HG02642 (cell line): ENCODE measurements around the gene ICA1.

Experiments used
- ATAC-seq: cut with Tn5 transposase; IDR thresholded peaks from one replicate; pipeline ENCODE4 v1.9.1; 2021; ENCODE audit warnings: mild to moderate bottlenecking; ENCODE audit not compliant: unreplicated experiment, poor library complexity

Gene ICA1

DNA sequence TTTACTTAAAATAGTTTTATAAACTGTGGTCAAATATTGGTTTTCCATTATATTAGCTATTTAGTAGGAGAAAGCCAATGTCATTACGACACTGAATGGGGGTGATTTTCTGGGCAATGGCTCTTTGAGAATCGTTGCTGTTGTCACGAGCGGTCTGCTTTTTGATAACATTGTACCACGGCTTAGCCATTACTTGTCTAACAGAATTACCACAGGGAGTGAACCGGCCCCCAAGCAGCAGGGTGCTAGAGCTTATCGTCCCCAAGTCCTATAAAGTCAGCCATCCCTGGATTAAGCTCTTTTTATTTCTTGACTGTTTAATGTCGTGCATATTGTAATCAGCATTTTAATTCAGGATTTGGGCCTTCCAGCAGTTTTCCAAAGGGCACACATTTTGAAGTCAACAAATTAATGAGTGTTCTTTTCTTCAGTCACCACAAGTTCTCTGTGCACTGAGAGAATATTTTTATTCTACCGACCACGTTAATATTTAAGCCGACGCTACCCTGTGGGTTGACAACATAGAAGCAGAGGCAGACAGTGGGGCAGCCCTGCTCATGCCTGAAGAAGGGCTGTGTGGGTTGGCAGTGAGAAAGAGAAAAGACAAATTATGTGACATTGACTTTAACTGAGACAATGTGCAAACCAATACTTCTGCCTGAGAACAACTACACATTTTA, 125.8 kb downstream of the ICA1 start:
- no peak for ATAC-seq

DNA sequence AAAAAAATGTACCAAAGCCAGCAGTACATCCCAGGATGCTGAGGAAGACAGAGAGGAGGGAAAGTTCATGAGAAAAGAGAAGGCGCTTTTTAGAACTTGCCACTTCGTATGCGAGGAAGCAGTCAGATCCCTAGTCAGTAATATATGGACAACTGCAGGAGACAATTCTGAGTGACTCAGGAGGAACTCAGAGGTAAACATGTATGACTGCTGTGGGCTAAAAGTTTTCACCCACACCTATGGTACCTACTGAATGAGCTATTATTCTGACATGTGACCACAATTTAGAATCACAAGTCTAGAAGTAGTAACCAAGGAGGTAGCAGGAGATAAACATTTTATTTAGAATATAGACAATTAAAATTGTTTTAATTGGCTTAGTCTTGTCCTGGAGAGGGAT, 126.5 kb downstream of the ICA1 start:
- ATAC-seq, result no peak

DNA sequence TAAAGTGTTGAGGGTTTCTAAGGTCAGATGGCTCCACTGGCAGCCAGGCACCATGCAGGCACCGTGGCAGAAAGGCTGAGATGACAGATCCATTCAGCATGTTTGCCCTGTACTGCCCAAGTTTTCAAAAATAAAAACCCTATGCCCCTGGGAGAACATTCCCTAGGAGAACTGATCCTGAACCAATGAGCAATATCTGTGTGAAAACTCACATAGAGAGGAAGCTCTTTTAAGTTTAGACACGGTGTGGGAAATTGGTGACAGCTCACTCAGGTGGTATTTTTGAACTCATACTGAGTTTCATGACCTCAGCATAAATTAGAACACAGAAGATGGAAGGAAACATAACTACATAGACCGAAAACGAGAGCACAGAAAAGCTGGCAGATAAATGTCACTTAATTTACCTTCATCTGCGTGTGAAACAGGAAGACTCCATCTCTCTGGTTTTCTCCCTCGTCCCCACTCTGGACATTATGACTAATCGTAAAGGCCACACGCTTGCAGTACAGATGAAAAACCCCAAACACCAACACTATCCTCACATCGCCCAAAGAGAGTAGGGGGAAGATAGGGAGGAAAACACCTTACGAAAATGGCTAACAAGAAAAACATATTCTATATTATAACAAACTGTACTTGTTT, 127.8 kb downstream of the ICA1 start:
- ATAC-seq, result peak; percentile 77

DNA sequence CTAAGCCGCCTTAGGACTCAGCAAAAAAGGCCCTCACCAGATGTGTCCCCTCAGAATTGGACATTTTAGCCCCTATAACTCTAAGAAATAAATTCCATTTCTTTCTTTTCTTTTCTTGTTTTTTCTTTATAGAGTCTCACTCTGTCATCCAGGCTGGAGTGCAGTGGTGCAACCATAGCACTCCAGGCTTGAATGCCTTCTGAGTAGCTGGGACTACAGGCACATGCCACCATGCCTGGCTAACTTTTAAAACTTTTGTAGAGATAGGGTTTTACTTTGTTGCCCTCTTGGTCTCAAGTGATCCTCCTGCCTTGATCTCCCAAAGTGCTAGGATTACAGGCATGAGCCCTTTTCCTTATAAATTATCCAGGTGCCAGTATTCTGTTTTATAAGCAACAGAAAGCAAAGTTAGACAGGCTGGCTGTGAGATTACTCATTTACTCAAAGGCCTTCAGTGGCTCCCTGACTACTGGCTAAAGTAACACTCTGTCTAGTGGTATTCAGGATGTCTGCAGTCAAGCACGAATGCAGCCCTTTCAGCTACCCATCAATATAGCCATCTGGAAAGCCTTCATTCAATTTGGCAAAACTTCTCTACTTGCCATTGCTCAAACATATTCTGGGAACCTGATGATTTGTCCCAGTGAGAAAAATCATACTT, 128.6 kb downstream of the ICA1 start:
- peak; percentile 27 for ATAC-seq

DNA sequence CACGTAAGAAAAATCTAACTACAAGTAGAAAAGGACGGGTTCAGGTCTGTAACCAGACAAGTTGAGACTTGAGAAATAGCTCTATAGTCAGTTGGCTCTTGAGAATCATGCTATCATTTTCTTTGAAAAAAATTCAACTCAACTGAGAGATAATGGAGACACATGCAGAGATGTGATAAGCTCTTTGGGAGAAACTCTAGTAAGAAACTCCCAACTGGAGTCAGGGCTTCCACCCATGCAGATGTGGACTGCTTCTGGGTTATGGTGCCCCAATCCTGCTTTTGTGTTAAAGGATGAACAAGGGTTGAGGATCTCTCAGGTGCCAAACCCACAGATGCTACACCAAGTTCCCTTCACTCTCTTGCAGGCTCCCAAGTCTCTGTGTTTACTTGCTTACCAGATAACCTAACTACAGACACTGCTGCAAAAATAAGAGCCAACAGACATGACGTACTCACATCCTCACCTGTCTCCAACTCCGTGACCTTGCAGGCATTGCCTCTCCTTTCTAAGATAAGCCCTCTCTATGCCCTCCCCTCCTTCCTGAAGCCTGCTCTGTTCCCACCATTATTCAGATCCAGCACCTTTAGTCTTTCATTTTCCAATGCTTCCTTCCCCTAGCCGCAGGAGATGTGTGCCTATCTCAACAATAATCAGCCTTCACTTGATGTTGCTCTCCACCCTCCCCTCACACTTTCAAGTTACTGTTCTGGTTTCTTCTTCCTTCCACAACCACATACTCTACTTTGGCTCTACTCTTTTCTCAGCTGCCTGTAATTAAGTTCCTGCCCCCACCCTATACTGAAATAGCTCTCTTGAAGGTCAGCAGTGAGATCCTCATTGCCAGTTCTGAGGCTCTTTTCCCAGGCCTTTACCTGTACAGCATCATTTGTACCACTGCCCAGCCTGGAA, 130.0 kb downstream of the ICA1 start:
- peak; percentile 46 for ATAC-seq

DNA sequence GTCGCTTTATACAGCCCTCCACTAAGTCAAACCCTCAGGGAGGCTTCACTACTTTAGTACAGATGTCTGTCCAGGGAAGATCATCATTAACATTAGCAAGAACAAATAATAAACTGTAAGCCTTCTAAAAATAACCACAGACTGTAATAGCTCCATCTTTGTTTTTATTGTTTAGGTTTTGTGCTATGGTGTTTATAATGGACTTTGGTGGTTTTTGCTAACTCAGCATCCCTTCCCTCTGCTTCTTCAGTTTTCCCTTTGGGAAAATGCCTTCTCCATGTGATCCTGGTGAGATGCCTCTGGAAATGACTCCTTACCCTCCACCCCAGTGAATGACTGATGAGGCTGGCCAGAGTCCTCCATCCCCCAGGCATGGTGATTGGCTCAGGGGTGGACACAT, 131.3 kb downstream of the ICA1 start:
- no peak for ATAC-seq

DNA sequence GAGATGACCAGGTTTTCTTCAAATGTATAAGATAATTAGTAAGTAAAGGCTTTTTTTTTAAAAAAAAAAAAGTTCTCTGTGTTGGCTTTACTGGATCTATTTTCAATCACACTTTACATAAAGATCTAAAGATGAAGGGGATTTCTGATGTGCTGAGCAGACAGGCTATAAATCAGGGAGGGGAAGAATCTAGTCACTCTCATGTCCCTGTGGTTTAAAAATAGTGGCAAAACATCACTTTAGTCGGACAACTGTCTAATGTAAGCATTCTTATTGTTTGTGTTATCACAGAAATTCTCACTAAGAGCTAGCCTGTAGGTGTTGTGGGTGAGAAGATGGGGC, 132.7 kb downstream of the ICA1 start:
- ATAC-seq, result no peak

DNA sequence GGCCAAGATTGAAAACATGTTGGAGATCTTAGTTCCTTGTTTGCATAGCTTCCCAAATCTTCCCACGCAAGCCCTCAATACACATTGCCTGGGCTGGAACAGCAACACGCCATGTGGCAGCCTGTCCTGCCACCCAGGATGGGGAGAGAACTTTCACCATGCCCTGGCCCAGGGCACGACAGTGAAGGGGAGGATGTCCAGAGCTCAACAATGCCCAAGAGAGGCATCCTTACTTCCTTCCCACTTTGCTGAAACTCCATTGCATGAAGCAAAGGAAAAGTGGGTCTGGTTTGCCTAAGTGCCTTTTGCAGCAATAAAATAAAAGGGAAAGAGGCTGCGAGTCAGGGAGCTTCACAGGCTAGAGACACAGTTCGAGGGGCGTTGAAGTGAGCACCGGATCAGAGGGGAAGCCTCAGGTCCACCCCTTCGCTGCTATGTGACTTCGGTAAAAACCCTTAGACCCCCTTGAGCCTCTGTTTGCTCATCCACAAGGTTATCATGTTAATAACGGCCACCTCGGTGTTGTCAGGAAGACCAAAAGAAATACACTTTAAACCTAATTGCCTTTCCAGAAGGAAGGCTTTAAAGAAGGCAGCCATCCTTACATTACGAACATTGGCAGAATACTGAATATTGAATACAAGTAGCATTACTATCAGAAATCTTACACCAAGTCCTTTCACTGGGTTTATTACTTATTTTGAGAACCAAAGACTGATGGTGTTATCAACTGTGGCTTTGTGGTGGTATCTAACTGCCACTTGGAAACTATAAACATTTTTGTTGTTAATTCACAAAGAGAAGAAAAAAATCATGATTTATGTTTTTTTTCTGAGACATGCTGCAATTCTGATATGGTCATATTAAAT, 133.3 kb downstream of the ICA1 start:
- ATAC-seq, result no peak

DNA sequence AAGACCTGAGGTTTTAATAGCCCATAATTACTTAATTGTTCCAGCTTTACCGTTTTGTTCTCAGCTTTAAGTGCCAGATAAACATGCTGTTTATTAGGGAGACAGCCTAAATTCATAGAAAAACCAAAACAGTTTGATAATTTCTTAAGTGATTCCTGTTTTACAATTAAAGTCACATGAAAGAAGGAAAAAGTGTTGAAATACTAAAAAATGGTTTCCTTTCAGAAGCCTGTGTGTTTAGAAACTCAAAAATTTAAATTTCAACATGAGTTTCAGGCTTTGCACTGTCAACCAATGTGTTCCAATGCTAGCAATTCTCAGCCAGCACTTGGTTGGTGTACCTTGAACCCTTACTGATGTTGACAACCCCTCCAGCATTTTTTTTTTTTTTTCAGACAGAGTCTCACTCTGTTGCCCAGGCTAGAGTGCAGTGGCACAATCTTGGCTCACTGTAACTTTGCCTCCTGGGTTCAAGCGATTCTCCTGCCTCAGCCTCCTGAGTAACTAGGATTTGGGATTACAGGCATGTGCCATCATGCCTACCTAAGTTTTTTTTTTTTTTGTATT, 135.3 kb downstream of the ICA1 start:
- ATAC-seq, result no peak

DNA sequence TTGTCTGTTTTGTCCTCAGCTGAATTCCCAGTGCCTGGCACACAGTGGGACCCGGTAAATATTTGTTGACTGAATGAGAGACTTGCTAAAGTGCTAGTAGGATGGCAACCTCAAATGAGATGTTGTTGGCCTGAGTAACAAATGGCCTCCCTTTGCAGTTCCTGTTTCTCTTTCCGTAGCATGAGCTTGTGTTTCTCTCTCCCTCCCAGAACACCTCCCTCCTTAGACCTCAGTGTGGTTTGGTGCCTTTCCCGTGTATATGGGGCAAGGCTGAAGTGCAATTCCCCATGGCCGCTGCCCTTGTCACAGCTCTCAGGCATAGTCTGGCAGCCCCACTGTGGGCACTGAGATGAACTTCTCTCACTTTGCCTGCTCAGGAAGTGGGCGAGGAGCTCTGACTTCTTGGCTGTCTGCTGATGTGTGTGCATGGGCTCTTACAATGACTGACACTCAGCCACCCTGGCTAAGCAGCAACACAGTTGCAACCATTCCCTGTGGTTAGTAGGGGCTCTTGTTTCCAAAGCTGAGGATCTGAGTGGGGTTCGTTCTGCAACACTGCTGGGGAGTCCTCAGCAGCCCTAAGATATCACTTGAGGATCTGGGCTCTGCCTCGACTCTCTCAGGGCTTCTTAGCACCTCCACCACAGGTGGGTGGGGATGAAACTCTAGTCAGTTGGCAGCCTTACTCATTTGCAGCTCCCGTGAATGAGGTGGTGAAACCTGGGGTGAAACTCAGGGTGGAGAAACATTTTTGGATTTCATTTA, 136.1 kb downstream of the ICA1 start:
- peak; percentile 78 for ATAC-seq

DNA sequence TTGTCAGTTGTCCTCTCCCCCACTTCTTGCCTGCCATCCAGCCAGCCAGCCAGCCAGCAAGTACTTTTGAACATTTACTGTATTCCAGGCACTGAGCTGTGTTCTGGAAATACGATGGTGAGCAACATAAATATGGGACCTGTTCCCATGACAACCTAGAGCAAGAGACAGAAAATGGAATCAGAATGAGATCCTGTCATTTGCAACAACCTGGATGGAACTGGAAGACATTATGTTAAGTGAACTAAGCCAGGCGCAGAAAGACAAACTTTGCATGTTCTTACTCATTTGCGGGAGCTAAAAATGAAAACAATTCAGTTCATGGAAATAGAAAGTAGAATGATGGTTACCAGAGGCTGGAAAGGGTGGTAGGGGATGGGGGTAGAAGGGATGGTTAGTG, 140.7 kb downstream of the ICA1 start:
- ATAC-seq, result no peak

DNA sequence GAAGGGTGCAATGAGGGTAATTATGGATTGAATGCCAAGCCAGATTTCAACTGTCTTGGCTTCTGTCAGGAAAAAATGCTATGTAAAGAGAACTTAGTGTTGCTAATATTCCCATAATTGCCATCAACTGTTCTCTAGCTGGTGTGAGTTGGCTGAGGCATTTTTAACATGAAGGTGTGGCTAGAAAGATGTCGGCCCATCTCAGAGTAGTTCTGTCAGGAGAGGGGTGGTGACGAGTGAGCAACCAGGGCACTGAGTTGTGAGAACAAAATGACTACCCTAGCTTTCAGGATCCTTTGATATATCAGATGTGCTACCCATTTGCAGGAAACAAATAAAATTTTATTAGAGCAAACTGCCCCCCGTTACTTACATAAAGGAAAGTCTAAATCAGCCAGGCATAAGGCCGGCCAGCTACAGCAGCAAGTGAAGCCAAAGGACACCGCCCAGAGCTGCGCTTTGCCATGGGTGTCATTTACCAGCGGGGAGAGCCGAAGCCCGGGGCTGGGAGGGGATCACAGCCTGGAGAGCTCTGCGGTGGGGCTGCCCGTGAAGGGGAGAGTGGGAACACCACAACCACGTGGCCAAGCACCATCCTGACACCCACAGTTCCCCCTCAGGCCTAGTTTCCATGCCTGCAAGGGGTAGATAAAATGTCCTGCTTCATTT, 141.4 kb downstream of the ICA1 start:
- ATAC-seq, result no peak

DNA sequence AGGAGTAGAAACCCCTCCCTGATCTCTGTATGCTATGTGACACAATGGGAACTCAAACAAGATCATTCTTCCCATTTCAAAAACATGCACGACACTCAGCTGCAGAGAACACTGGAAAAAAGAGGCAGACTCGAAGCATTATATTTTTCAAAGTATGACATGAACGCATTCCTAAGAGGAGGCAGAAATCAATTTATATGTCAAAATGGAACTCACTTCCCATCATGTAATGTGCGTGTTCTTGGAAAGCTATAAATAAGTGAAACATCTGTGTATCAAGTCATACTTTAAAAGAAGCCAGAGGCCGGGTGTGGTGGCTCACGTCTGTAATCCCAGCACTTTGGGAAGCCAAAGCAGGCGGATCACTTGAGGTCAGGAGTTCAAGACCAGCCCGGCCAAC, 142.7 kb downstream of the ICA1 start:
- no peak for ATAC-seq

DNA sequence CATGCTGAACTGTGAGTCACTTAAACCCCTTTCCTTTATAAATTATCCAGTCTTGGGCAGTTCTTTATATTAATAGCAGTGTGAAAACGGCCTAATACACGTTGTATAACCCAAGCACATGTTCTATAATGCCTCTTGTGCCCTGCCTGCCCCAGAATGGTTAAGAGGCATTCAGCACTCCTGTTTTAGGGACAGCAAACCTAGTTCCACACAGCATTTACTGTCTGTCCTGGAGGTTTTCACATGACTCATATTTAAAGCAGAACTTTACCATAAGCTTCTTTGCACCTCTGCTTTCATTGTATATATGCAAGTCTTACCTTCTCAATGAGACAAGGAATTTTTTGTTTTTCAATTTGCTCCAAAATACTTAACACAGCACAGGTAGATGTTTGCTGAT, 144.8 kb downstream of the ICA1 start:
- ATAC-seq, result no peak

DNA sequence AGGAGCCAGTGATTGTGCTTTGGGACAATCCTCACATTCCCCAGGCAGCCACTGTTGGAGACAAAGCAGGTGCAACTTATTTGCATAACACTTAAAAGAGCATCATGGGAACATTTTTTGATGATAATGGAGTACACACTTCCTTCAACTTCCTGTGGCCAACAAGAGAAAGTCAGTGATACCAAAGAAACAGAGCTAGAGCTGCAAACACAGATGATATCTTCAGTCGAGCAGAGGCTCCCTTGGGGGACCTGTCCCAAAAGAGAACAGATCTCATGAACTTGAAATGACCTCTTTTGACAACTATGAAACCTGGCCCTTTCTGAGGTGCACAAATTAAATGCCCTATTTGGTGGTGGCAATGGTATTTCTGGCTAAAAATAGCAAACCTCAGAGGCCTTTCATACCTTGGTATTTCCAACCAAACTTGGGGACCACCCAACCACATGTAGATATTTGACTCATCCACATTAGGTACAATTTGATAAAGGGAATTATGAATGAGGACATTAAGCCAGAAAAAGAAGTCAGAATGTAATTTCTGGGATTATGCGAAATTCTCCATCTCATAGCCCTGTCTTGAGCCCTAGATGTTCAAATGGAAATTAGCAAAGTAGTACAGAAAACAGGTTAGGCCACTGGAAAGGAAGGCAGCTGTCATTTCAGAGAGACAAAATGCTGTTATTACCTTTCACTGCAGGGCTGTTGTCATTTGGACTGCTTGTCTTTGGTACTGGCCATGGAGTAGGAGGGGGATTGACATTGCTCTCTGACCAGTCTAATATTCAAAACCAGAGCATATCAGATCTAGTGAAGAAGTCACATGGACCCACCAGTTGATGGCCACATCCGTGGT, 146.2 kb downstream of the ICA1 start:
- ATAC-seq, result peak; percentile 83

DNA sequence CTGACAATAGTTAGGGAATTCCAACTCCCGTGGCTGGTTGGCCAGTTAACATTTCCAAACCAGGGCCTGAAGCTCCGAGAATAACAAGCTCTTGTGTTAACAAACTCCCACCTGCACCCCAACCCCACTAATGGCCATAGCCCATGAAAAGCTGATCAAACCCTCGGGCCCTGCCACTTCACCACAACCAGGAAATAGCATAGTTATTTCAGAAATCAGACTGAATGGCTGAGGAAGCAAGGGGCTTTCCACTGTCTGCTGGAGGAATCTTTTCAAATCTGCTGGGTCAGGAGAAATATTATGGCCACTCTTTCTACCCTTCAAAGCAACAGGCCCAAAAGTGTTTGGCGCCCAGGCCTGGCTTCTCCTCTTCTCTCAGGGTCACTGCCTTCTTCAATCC, 147.8 kb downstream of the ICA1 start:
- ATAC-seq, result peak; percentile 46

DNA sequence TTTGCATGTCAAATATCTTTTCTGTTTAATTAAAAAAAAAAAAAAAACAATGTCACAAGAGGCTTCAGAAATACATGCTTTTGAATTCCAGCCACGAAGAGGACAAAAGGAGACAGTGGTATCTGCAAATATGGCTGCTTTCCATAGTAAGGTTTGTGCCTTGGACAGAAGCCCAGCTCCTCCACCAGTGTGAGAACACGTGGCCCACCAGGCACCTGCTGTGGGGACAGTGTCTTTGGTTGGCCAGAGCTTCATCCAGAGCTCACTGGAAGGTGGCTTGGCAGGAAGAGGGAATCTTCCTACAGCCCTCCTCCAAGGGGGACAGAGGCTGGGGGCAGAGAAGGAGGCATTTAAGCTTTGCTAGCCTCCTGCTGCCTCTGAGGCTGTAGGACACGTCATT, 148.8 kb downstream of the ICA1 start:
- ATAC-seq, result no peak
